ENCODE data around the gene LITAFD.
"Not testable (repeated sequence)": the region's sequence is repeated elsewhere in the genome, so short reads cannot be mapped to it uniquely, and the experiment has no call there.

LITAFD gene

DNA sequence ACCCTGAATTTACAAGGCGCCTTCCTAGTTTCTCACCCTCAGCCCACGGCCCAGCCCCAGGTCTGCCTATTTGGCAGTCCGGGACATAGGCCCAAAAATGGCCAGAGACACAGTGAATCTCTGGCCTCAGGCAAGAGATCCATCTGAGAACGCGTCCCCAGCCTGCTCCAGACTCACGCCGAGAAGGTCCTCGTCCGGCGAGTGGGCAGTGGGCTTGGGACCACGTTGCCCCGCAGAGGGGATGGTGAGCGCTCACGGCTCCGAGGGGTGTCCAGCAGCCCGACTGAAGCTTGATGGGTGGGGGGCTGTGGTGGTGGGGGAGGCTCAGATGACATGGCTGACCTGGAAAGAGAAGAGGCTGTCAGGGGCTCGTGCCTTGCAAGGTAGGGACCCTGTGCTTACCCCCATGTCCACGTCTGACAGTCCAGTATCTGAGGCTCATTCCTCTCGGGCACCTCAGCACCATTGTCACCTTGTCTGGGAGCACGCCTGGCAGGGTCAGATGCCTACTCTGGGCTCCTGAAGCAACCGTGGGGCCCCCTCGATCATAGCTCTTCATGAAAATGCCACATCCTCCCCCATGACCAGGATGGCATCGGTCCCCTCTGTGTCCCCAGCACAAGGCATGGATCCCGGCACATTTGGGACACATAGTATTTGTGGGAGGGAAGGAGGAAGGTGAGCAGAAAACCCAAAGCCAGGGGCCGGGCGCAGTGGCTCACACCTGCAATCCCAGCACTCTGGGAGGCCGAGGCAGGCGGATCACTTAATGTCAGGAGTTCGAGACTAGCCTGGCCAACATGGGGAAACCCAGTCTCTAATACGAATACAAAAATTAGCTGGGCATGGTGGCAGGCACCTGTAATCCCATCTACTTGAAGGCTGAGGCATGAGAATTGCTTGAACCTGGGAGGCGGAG lies 22.9 kb upstream of the LITAFD start:
- DNase-seq = no peak

DNA sequence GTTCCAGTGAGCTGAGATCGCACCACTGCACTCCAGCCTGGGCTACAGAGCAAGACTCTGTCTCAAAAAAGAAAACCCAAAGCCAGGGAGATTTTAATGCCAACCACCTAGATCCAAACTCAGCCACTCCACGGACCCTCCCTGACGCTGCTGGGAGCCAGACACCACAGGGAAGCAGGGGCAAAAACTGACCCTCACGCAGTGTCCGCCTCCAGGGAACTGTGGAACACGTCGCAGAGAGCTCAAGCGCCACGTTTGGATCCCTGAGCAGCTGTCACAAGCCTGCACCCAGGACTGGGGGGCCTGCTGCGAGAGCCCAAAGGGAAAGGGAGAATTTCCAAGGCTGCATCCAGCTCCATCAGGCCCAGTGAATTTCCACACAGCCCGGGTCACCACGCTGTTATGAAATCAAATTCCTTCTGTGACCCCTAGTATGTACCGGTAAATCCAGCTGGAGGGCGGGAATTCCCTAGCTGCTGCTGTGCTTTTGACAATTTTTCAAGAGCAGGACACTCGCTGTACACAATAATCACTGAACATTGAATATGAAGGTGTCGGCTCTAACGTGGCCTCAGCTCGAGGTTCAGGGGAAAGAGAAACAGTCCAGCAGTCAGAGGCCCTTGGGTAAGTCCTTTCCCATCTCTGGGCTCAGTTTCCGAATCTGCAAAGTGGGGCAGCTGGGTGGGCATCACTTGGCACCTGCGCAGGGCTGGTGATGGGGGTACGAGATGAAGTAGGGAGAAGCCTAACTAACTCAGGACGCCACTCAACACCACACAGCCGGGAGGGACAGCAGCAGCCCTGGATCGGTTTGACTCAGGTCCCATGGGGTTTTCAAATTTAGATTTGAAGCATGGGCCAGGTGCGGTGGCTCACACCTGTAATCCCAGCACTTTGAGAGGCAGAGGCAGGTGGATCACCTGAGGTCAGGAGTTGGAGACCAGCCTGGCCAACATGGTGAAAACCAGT lies 22.0 kb upstream of the LITAFD start:
- no peak for DNase-seq

DNA sequence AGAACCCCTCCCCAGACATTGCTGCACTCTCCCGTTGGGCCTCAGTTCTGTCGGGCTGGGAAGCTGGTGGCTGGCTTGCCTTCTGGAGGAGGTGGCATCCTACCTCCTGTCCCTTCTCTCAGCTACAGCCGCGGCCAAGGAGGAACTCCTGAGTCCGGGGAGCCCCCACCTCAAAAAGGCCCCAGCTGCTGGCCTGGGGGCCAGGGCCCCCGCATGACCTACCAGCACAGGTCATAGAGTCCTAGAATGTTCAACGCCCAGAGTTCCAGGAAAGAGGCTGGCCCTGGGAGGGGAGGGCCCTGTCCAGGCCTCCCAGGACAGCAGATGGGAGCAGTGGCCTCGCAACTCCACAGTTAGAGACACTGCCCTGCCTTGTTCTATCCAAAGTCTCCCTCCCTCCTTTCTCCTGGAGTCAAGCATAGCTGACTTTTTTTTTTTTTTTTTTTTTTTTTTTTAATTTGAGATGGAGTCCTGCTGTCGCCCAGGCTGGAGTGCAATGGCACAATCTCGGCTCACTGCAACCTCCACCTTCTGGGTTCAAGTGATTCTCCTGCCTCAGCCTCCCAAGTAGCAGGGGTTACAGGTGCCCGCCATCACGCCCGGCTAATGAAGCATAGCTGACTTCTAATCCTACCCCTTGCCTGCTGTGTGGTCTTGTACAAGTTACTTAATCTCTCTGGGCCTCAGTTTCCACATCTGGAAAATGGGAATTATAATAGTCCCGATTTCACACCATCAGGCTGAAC lies 20.4 kb upstream of the LITAFD start:
- DNase-seq = no peak

DNA sequence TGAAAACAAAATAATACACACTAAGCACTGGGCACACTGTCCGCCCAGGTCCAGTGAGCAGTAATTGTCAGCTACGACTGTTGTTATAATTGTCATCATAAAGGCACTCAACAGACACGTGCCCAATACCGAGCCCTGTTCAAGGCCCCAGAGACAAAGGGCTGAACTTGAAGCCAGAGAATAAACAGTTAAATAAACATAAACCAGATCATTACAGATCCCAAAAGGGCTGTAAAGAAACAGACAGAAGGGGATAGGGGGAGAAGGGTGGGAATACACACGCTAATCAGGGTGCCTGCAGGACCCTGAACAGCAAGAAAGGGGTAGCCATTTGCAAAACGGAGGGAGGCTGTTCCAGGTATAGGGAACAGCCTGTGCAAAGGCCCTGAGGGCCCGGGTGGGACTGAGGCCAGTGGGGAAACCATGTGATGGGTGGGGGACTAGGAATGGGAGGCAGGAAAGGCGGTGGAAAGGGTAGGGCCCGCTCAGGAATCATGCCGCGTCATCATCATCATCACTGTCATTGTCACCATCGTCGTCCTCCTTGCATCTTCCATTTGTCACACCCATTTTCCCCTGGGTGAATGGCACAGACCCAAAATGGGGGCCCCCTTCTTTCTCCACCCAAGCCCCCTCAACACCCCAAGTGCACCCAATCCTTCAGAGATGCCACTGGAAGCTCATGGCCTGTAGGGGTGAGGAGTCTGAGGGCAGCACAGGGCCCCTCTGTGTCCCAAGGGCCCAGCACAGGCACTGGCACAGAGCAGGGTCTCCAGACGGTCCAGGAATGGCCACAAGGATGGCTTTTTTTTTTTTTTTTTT lies 19.6 kb upstream of the LITAFD start:
- DNase-seq = no peak

DNA sequence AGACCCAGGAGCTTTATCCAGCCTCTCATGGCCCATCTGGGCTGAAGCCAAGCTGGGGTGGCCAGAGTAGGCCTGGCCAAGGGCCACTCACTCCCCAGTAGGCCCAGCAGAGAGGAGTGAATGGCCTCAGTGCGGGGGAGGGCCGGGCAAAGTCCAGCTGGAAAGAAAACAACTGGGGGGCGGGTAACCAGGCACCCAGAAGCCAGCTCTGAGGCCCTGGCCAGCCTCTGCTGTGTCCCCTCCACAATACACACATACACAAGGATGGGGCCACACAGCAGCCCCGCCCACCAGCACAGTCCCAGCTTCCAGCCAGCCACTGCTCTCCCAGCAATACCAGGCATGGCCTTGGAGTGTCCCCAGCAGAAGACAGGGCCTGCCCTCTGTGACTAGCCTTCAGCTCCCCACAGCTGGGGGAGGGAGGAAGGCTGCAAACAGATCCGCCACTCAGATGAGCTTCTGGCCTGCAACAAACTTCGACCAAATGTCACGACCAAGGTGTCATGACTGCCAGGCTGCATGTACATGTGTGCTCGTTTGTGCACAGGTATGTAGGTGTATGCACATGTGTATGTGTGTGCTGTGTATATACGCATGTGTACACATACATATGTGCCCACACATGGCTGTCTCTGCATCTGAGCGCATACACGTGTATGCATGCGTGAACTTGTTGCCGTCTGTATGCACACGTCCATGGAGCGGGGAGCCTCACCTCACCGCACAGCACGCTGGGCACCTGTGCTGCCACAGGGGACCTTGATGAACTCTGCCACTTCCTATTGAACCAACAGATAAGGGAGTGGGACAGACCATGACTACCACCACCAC lies 18.3 kb upstream of the LITAFD start:
- DNase-seq = no peak

DNA sequence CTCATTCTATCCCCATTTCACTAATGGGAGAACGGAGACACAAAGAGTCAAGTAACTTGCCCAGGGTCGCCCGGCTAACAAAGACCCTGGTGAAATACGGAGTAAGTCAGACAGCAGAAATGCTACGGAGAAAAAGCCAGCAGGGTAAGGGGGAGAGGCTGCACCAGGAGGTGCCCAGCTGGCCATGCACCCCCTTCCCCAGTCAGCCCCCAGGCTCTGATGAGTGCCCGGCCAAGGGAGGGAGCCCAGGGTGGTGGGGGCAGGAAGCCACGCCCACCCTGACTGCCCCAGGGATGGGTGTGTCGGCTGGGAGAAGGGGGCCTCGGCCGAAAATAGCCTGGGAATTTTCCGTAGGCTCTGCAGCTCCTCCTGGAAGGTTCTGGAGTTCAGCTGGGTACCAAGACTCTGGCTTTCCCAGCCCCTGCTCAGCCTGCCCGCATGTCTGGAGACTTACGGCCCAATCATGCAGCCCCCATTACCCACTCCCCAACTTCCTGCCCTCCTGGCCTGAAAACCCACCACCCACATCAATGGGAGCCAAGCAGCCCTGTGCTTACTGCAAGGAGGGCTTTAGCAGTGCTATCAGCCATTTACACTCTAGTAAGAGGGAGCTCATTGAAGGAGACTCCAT lies 17.6 kb upstream of the LITAFD start:
- DNase-seq = no peak

DNA sequence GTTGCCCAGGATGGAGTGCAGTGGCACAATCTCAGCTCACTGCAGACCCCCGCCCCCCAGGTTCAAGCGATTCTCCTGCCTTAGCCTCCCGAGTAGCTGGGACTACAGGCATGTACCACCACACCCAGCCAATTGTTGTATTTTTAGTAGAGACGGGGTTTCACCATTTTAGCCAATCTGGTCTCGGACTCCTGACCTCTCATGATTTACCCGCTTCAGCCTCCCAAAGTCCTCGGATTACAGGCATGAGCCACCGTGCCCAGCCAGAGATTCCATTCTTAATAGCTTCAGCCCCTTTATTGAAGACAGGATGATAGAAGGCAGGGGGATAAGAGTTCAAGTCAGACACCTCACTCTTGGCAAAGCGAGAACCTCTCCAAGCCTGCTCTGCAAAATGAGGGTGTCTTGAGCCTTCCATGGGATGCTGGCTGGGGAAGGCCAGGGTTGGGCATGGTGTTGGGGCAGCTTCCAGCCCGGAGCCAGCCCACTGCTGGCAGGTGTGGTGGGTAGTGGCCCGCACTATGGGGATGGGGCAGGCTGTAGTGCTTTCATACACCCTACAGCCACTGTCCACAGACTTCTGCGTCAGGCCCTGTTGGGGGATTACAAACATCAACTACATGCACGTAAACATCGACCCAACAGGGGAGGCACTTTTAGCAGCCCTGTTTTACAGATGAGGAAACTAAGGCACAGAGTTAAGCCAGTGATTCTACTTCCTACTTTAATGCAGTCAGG lies 16.8 kb upstream of the LITAFD start:
- DNase-seq = no peak

DNA sequence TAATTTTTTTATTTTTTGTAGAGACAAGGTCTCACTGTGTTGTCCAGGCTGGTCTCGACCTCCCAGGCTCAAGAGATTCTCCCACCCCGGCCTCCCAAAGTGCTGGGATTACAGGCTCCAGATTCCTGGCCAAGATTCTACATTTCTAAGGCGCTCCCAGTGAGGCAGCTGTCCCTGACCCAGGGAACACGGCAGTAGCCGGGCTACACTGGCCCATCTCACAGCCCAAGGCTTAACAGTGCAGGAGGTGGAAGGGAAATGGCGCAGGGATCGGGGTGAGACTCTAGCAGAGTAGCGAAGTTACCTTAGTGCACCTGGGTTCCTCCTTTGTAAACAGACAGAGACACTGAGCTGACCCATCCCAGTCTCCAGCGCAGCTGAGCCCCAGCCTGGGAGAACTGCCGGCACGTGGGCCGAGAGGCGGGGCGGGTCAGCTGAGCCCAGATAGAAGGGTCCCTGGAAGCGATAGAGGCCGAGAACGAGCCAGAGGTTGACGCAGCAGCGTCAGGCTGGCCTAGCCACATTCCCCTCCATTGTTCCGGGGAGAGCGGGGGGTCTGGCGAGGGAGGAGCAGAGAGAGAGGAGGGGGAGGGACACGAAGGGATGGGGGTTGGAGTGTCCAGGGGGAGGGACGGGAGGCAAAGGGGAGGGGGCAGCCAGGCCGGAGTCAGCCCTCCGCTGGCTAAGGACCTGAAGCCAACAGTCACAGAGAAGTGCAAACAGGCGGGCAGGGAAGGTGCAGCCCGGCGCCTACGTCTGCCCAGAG lies 15.8 kb upstream of the LITAFD start:
- no peak for DNase-seq

DNA sequence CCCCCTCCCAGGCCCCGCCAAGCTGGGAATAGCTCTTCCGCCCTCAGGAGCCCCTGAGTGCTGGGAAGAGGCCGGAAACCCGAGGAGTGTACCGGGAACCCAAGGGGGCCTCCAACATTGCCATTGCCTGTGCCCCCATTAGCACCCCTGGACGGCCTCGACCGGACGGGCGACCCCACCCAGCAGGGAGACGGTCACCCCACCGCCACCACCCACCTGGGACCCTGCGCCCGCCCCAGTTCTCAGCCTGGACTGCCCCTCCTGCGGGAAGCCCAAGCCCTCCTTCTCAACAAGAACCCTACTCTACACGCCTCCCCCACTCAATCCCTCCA lies 15.3 kb upstream of the LITAFD start:
- DNase-seq = no peak

DNA sequence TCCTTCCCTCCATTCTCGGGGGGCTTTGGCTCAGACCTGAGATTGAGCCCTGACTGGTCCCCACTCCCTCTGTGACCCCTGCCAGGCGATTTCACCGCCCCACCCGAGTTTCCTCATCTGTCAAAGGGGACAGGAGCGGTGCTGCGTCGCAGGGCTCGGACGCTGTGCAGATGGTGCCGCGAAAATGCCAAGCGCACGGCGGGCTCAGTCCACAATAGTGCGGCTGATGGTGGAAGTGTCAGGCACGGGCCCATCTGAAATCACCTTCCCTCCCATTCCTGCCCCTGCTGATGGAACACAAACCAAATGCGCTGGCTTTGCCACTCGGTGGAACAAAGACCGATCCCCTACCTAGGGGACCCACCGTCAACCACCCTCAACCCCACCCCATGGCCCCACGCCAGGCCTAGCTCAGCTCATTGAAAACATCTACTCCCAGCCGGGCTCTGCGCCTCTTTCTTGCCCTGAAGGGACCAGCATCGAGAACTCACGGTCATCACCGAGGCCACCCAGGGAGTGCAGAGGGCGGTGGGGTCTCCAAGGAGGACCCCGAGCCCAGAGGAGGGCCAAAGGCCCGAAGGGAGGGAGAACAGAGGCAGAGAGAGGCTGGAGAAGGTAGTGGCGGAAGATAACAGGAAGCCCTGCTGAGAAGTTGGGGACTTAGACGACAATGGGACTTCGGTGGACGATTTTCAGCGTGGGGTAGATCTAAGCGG lies 14.8 kb upstream of the LITAFD start:
- peak; percentile 43 for DNase-seq

DNA sequence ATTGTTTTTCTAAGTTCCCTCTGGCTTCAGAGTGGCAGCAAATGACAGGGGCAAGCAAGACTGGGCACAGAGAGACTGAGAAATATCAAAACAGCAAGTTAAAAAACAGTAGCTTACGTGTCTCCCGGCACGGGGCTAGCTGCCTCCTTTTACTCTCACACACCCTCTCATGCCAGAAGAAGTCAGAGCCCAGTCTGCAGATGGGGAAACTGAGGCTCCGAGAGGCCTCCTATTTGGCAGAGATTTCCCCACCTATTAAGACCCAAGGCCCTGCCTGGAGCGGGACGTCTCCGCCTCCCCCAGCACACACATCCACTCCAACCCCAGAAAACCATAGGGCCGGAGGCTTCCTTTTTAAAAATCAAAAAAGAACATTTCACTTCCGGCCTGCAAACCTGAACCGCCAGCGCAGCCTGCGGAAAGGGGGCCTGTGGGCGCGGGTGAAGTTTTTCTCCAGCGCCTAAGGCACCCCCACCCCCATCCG lies 14.2 kb upstream of the LITAFD start:
- peak; percentile 74 for DNase-seq

DNA sequence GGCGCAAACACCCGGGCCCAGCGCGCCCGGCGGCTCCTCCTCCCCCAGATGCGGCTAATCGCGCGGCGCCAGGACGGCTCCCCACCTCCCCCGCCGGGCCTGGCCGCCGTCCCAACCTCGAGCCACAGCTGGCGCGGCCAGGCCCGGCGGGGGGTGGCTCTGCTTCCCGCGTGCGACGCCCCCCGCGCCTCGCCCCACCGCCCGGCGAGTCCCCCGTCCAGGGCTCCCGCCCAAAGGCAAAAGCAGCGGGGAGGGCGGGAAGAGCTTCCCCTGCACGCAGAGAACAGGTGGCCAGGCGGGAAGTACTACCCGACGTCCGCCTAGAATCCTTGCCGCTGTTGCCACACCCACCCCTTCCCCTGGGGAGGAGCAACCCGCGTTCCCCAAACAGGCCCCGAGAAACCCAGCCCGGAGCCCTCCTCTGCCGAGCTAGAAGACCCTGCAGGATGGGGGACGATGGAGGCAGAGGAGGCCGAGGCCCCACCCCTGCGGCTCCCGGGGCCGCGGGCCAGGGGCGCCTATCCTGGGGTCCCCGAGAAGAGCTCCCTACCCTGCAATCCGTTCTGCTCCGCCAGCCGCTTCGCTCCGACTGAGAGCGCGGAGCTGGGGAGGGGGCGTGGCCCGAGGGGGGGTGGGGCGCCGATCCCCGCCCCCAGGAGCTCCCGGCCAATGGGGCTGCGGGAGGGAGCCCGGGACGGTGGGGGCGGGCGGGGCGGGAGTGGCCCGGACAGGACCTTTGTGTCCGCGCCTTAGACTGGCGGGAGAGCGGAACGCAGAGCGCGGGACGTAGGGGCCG lies 13.5 kb upstream of the LITAFD start, which contains the start of gene CARHSP1:
Gene CARHSP1 (minus strand): TSS at position 591 of the 796 bp plus-strand sequence. CDS start 9,678 bp downstream, outside the sequence.
- peak; percentile 91 for DNase-seq

DNA sequence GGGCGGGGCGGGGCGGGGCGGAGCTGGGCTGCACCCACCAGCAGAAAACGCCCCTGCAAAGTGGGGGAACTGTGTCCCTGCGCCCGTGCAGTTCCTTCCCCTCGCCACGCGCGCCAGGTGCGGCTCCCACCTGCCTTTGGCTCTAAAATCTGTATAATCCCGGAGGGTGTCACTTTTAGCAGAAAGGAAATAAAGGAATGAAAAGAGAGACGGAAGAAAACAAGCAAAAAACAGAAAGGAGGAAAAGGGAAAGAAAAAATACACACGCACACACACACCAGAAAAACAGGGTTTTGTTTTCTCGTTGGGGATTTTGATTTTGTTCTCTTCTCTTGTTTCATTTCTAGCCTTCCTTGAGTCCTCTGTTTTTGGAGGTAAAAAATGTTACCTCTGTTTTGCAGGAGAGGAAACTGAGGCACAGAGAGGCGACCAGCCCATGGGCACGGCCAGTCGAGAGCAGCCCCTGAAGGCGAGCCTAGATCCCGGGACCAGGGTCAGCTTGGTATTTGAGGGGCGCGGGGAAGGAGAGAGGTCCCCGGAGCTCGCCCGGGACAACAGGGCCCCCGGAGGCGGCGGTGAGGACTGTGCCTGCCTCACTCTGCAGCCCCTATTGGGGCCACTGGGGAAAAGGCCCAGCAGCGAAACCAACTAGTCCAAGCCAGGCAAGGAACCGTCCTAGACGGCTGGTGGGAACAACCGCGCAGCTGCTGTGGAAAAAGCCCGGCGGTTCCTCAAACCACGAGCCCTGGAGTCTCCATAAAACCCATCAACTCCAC lies 12.8 kb upstream of the LITAFD start:
- no peak for DNase-seq

DNA sequence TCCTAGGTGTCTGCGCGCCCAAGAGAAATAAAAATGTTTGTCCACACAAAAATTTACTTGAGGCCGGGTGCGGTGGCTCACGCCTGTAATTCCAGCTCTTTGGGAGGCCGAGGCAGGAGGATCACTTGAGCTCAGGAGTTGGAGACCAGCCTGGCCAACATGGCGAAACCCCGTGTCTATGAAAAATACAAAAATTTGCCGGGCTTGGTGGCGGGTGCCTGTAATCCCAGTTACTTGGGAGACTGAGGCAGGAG lies 12.2 kb upstream of the LITAFD start:
- DNase-seq = not testable (repeated sequence)

DNA sequence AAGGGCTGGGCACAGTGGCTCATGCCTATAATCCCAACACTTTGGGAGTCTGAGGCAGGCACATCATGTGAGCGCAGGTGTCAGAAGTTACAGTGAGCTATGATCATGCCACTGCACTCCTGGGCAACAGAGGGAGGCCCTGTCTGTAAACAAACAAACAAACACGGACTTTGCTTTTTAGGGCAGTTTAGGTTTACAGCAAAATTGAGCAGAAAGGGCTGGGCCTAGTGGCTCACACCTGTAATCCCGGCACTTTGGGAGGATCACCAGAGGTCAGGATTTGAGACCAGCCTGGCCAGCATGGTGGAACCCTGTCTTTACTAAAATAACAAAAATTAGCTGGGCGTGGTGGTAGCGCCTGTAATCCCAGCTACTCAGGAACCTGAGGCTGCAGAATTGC lies 10.1 kb upstream of the LITAFD start:
- DNase-seq = no peak

DNA sequence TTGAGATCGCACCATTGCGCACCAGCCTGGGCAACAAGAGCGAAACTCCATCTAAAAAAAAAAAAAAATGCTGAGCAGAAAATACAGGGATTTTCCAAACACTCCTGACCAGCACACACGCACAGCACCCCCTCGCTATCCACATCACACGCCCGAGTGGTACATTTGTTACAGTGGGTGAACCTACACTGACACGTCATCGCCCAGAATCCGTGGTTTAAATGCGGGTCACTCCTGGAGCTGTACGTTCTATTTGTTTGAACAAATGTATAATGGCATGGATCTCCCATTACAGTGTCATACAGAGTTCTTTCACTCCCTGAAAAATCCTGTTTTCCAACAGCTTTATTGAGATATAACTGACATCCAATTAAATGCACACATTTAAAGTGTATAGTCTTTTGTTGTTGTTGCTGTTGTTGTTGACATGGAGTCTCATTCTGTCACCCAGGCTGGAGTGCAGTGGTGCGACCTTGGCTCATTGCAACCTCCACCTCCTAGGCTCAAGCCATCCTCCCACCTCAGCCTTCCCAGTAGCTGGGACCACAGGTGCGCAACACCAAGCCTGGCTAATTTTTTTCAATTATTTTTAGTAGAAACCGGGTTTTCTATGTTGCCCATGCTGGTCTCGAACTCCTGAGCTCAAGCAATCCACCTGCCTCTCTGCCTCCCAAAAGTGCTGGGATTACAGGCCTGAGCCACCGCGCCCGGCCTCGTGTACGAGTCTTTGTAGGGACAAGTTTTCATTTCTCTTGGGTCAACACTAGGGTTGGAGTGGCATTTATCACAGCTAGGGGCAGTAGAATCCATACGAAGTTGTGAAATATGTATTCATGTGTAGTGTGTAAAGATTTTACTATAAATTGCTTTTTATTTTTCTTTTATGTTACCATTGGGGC lies 8.9 kb upstream of the LITAFD start:
- no peak for DNase-seq
